CD1c-positive myeloid dendritic cell (primary cell): ENCODE measurements around the gene RWDD3.

Experiments used
- DNase-seq: peaks from one replicate; pipeline ENCODE4 v3.0.0-alpha.2; 2016; ENCODE audit errors: extremely low spot score

Gene RWDD3

GRCh38 chr1:95230256-95230655, 3.8 kb upstream of the RWDD3 start:
- no peak for DNase-seq

DNA sequence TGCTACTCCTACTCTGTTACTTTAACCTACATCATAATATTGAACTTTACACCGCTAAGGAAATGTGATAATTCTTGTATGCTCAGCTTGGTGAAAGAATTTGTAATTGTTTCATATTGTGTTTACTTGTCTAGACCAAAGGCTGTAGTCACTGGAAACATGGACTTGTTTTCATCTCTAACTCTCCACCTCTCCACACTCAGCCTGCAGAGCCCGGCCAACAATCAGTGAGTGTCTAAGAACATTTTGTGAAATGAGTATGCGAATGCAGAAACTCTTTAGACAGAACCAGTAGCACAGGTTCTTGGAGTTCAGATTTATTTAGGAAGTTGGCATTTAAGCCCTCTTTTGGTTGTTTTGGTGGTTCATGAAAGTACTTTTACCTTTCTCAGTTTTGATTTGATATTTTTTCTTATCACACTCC, 3.2 kb upstream of the RWDD3 start:
- DNase-seq = no peak

DNA sequence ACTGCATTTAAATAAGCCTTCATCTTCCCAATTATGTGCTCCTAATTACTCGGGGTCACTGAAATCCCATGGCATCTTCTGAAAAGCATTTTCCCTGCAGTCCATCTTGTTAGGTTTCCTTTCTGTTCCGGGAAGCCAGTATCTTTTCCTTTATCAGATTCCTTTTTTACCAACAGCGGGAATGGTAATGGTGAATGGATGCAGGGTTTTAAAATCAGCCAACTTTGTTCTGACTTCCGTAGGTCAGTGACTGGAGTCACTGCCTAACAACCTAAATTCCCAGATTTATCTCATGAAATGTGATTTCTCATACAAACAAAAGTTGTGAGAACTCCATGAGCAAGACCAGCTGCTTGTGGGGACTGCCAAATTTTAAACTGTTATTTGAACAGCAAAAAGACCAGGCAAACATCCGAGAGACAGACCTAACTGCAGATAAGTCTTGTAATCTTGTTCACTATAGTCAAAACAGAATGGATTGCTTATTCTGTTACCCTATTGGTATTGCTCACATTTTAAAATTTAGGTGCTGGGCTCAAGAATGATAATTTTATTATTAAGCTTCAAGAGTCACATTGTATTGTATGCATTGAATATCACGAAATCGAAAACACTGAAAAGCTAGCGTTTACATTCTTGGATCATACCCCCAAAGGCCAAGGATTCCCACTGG, 1.2 kb upstream of the RWDD3 start:
- DNase-seq = no peak

DNA sequence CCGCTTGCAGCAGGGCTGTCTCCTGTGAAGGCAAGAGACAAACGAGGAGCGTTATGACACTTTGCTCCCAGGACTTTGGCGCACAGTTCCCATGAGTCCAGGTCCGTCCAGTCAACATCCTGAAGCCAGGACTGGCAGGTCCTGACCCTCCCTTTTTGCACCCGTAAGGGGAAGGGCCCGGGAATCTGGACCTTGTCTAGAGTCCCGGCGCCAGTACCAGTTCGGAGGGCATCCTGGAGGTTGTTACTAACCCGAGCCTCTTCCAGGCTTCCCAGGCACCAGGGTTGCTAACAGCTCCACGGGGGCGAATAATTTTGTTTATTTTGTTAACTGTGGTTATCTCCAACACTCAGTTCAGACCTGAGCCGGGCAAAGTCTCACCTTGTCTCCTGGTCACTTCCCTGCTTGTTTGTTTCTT, 682 bp upstream of the RWDD3 start:
- DNase-seq = no peak

GRCh38 chr1:95236784-95237575, 3.0 kb downstream of the RWDD3 start:
- no peak for DNase-seq

DNA sequence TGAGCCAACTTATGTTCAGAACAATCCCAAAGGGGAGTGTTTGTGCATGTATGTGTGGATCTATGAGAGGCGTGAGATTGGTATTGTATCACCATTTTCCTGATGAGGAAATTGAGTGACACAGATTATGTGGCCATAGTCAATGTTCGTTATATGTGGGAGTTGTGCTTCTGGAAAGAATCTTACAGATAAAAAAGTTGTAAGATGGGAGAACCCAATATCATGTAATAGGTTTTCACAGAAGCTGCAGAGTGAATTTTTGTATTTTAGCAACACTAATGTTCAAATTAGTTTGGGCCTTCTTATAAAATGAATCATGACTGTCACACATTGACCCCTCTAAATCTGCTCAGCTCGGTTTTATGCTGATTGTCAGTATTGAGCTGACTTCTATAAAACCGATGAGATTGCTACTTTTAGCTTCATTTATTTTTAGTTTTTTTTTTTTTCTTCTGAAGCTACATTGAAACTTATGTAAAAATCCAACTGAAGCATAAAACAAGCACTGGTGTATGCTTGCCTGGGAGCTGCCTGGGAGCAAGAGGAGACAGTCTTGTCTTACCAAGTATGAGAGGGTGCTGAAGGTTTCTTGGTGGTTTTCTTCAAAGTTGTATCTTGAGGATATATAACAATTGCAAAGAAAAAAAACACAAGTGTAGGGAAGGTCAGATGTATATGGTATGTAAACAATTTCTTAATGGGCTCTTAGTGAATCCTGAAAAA, 4.1 kb downstream of the RWDD3 start:
- DNase-seq = no peak

- no peak for DNase-seq
These were observed 11.0 kb downstream of the RWDD3 start for GRCh38 chr1:95245029-95245428.

DNA sequence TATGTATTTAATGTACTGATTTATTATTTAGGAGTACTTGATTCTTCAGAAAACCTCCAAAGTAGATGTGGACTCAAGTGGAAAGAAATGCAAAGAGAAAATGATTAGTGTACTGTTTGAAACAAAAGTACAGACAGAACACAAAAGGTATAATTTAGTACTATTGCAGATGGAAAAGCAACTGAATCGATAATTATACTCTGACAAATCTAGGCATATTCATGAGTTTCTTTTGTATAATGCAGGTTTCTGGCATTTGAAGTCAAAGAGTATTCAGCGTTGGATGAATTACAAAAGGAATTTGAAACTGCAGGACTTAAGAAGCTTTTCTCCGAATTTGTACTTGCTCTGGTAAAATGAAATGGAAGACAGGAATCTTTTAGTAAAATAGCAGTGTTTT, 12.5 kb downstream of the RWDD3 start:
- no peak for DNase-seq

GRCh38 chr1:95247607-95248006, 13.6 kb downstream of the RWDD3 start:
- DNase-seq = no peak

GRCh38 chr1:95249916-95250315, 15.9 kb downstream of the RWDD3 start:
- no peak for DNase-seq

DNA sequence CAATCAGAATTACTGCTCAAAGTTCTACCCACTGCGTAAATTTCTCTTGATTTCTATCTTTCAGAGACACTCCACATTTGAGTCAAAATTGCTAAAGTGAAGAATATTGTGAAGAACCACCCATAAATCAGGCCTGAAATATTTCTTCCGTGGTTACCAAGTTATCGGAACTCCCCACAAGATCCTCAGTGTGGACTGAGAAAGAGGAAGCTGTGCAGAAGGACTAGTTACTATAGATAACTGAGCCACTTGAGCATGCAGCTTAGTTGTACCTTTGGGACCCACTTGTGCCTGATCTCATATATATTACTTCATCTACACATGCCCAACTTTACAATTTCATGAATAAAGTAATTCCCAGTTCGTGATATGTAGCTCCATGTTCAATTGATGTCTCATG, 18.4 kb downstream of the RWDD3 start:
- no peak for DNase-seq

DNA sequence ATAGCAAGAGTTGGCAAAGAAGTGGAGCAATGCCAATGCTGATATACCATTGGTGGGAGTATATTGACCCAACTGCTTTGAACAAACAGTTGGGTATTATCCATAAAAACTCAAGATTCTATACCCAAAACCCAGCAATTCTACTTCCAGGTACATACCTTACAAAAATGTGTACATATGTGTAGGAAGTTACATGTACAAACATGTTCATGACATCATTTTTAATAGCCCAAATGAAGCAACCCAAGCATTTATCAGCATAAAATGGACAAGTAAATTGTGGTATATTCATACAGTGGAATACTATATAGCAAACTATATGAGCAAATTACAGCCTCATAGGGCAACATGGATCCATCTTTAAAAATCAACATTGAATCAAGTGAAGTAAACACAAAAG, 20.9 kb downstream of the RWDD3 start:
- DNase-seq = no peak

DNA sequence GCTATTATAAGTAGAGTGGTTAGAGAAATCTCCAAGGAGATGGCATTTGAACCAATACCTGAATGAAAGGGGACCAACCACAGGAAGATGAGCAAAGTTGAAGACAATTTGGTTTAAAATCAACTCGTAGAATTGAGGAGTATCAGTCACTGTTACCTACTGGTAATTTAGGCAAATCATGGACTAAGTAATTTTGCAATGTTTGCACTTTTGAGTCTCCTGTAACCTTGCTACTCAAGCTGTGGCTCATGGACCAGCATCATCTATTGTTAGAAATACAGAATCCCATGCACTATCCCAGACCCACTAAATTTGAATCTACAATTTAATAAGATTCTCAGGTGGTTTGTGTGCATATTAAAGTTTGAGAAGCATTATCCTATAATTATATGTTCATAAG, 21.8 kb downstream of the RWDD3 start:
- DNase-seq = no peak

- no peak for DNase-seq
These were observed 23.7 kb downstream of the RWDD3 start for GRCh38 chr1:95257758-95258157.

GRCh38 chr1:95259245-95259644, 25.2 kb downstream of the RWDD3 start:
- DNase-seq = no peak

GRCh38 chr1:95262913-95263312, 28.9 kb downstream of the RWDD3 start:
- DNase-seq = no peak

GRCh38 chr1:95263450-95263849, 29.4 kb downstream of the RWDD3 start:
- no peak for DNase-seq

DNA sequence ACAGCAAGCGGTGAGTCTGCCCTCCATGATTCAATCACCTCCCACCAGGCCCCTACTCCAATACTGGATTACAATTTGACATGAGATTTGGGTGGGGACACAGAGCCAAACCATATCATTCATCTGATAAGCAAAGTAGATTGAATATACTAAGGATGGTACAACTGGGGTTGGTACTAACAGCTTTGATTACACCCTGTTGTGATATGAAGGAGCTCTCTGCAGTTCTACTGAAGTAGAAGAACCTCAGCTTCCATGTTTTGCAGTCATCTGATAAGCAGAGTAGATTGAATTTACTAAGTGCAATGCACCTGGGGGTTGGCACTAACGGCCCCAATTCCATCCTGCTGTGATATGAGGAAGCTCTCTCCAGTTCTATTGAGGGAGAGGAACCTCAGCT, 31.1 kb downstream of the RWDD3 start:
- DNase-seq = no peak

DNA sequence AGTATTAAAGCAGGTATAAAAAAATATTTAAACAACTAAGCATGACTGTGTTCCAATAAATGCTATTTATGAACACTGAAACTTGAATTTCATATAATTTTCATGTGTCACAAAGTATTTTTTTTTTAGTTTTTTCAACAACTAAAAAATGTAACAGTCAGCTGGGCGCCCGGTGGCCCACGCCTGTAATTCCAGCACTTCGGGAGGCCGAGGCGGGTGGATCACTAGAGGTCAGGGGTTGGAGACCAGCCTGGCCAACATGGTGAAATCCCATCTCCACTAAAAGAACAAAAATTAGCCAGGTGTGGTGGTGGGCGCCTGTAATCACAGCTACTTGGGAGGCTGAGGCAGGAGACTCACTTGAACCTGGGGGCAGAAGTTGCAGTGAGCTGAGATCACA, 42.4 kb downstream of the RWDD3 start:
- DNase-seq = no peak

- no peak for DNase-seq
These were observed 44.4 kb downstream of the RWDD3 start for GRCh38 chr1:95278173-95279006.

DNA sequence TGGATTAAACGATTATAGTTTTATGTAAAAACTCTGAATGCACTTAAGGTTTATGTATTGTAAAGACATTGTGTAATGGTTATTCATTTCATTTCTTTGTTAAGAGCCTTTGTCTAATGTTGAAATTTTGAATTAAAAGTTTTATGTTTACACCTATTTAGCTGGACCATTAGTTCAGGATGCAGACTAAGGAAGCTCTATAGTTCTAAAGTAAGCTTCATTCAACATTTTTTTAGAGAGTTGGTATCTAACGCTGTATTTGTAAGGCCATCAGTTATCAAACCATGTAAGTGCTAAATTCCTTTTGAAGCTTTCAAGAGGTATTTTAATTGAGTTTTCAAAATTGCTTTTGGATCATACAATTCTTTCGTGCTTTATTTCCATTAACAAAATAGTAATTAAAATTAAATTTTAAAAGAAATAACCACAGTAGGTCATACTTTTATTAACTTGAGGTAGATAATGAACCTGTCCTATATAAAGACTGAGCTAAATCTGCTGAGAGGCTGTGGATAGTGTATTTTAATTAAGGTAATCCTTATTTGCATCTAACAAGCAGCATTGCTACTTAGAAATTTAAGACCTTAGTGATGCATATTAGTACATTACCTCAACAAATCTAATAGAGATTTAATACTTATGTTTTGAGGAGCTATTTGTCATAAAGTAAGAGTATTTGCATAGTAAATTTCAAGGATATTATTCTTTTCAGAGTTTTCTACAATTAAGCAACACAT, 47.9 kb downstream of the RWDD3 start:
- DNase-seq = no peak
